Esophagus squamous epithelium (tissue), 5 donors: ENCODE measurements around the gene PRMT2. TPM values are rescaled to one million over a fixed set of nuclear protein-coding genes. Genes with fewer than 3 reads are reported as not detected.
A peak's percentile ranks its signal among the peaks of the same experiment; 100 is the strongest.

Source experiments
- DNase-seq: peaks from one replicate; lab custom pipeline; 2025; lab: John Stamatoyannopoulos, UW
- H3K27ac ChIP-seq, 4 donors: fragments of 200-600 bp; sonication (generic); one replicate each; pipeline ENCODE4 v1.5.1; 2016 to 2019; ENCODE audit warnings: mild to moderate bottlenecking in 1 of 4
- H3K27me3 ChIP-seq, 4 donors: fragments of 200-600 bp; sonication (generic); 1 replicate in 3 of 4; 2 replicates in 1 of 4; pipeline versions ENCODE4 v1.5.1 to v1.6.0; 2017 to 2021; ENCODE audit warnings: antibody characterized with exemption in 1 of 4
- H3K36me3 ChIP-seq, 3 donors: fragments of 200-600 bp; sonication (generic); one replicate each; pipeline ENCODE4 v1.5.1; 2016 to 2019
- H3K4me1 ChIP-seq, 3 donors: fragments of 200-600 bp; sonication (generic); one replicate each; pipeline ENCODE4 v1.5.1; 2017 to 2019
- H3K4me3 ChIP-seq, 4 donors: fragments of 200-600 bp; sonication (generic); 1 replicate in 3 of 4; 2 replicates in 1 of 4; pipeline ENCODE4 v1.5.1; 2016 to 2019; ENCODE audit warnings: mild to moderate bottlenecking in 2 of 4, moderate library complexity in 1 of 4
- H3K9me3 ChIP-seq, 3 donors: fragments of 200-600 bp; sonication (generic); one replicate each; pipeline ENCODE4 v1.5.1; 2016 to 2019
- POLR2A ChIP-seq, 4 donors: fragments of 450-650 bp; IDR thresholded peaks; one replicate each; pipeline ENCODE4 v1.6.1; 2017; ENCODE audit warnings: antibody characterized with exemption in 4 of 4, mild to moderate bottlenecking in 4 of 4, moderate library complexity in 3 of 4
- WGBS, 2 donors: methylation state at CpG; one replicate each; pipeline ENCODE4 v1.1.5; 2018; 5-methylcytosine and 5-hydroxymethylcytosine counted together
- intact Hi-C: fragments of 100-400 bp; cut with DNase I; formaldehyde crosslinking; loops from one replicate; pipeline ENCODE4 v1.15.0; 2022
- total RNA-seq, 4 donors: library from RNA; depleted of rRNA; stranded (reverse); fragments of >200 nt; gene quantifications; one replicate each; pipeline ENCODE4 v1.1.0, GENCODE V29; 2016
- TF ChIP-seq, protein P1 (sequence below), 6 experiments: fragments of 450-650 bp in 4 of 6; fragments of 200-600 bp in 2 of 6; sonication (generic) in 2 of 6; IDR thresholded peaks; one replicate each; pipeline ENCODE4 v1.5.1; 2016 to 2019; ENCODE audit warnings: antibody characterized with exemption in 6 of 6, mild to moderate bottlenecking in 4 of 6, moderate library complexity in 4 of 6
- donor health status: DM: yes; HTN: yes; CAD: no.

The PRMT2 gene
- total RNA-seq, 4 donors from 2014 or later, result 72.3 to 125 (median 101) TPM

GRCh38 chr21:46655230-46655629, 19.8 kb downstream of the PRMT2 start:
- Histone ChIP-seq H3K4me1 (no peaks in the 10 kb centered on the region), H3K27me3 (no peaks in the 10 kb centered on the region), H3K27ac (no peak overlapping the region), H3K4me3 (no peak overlapping the region), H3K9me3 (peaks cover 0 to 20% (median 0%) of the 10 kb centered on the region in 3 donors), H3K36me3 (peaks cover 8 to 100% (median 22%) of the 10 kb centered on the region in 3 donors)
- intact Hi-C loops, result no loop called here
- DNase-seq, result no peak
- TF ChIP-seq, protein P1, sequence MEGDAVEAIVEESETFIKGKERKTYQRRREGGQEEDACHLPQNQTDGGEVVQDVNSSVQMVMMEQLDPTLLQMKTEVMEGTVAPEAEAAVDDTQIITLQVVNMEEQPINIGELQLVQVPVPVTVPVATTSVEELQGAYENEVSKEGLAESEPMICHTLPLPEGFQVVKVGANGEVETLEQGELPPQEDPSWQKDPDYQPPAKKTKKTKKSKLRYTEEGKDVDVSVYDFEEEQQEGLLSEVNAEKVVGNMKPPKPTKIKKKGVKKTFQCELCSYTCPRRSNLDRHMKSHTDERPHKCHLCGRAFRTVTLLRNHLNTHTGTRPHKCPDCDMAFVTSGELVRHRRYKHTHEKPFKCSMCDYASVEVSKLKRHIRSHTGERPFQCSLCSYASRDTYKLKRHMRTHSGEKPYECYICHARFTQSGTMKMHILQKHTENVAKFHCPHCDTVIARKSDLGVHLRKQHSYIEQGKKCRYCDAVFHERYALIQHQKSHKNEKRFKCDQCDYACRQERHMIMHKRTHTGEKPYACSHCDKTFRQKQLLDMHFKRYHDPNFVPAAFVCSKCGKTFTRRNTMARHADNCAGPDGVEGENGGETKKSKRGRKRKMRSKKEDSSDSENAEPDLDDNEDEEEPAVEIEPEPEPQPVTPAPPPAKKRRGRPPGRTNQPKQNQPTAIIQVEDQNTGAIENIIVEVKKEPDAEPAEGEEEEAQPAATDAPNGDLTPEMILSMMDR (IDR thresholded peaks at IDR 0.05), result no peak
- TF ChIP-seq POLR2A (IDR thresholded peaks at IDR 0.05), result no peak

GRCh38 chr21:46656820-46657219, 21.3 kb downstream of the PRMT2 start:
- no peak for DNase-seq
- WGBS, 2 donors, result 100% methylated on average over 1 of the region's 1 CpG
- intact Hi-C loops, result no loop called here
- no peak overlapping the region for H3K27ac ChIP-seq
- no peak overlapping the region for H3K4me3 ChIP-seq
- TF ChIP-seq, protein P1 (IDR thresholded peaks at IDR 0.05), result no peak
- no peak for TF ChIP-seq POLR2A (IDR thresholded peaks at IDR 0.05)
- no peaks in the 10 kb centered on the region for H3K27me3 ChIP-seq
- peaks cover 0 to 5% (median 0%) of the 10 kb centered on the region in 3 donors for H3K4me1 ChIP-seq
- peaks cover 0 to 20% (median 0%) of the 10 kb centered on the region in 3 donors for H3K9me3 ChIP-seq
- peaks cover 1 to 89% (median 7%) of the 10 kb centered on the region in 3 donors for H3K36me3 ChIP-seq

DNA sequence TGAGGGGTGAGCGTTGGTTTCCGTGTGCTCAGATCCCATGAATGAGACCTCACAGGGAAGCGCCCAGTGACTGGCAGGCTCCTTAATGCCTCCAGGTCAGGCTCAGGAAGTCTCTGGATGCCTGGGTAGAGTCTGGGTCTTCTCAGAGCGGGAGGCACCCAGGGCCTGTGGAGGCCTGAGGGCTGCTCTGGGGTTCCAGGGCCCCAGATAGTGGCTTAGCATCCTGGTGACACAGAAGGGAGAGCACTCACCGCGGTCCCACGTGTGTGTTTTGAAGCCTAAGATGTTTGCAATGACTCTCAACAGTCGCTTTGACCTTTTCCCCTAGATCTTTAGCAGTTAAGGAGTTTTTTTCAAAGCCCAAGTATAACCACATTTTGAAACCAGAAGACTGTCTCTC, 25.0 kb downstream of the PRMT2 start:
- WGBS, 2 donors, result 87 to 91% methylated on average over 4 to 7 of the region's 8 CpGs
- peaks cover 0 to 24% (median 0%) of the 10 kb centered on the region in 3 donors for H3K4me1 ChIP-seq

DNA sequence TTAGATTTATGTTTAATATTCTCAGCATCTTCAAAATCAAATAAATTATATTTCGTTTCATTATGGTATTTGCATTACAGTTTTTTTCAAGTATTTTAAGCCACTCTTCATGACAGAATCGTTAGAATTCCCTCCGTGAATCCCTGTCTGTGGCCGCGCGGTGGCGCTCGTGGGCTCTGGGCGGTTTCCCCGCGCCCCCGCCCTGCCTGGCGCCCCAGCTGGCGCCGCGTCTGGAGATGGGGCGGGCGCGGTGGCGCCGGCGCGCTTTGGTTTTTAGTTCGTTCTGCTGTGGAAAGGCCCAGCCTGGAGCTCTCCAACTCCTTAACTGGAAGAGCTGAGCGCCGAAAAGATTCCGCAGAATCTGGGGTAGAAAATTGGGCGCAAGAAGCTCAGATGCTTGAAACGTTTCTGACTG, 25.7 kb downstream of the PRMT2 start:
- Histone ChIP-seq H3K4me1 (peaks cover 0 to 24% (median 0%) of the 10 kb centered on the region in 3 donors), H3K27me3 (no peaks in the 10 kb centered on the region), H3K36me3 (peaks cover 3 to 75% (median 6%) of the 10 kb centered on the region in 3 donors), H3K4me3 (peak overlapping the region in 3 of 4 donors; percentile 9 to 50 (median 33)), H3K27ac (peak overlapping the region; percentile 14 to 67 (median 42)), H3K9me3 (no peaks in the 10 kb centered on the region)
- 5 to 35% methylated on average over 10 to 12 of the region's 29 CpGs for WGBS, 2 donors
- TF ChIP-seq POLR2A (IDR thresholded peaks at IDR 0.05), result no peak
- TF ChIP-seq, protein P1 (IDR thresholded peaks at IDR 0.05), result peak; percentile 24 to 80 (median 71)
- no peak for DNase-seq
- intact Hi-C loops, result no loop called here

More for the DNA sequence above, 25.0 kb downstream of the PRMT2 start:
- Histone ChIP-seq H3K36me3 (peaks cover 3 to 82% (median 6%) of the 10 kb centered on the region in 3 donors), H3K4me3 (no peak overlapping the region), H3K9me3 (peaks cover 0 to 7% (median 0%) of the 10 kb centered on the region in 3 donors), H3K27ac (no peak overlapping the region), H3K27me3 (no peaks in the 10 kb centered on the region)
- intact Hi-C loops, result no loop called here
- TF ChIP-seq POLR2A (IDR thresholded peaks at IDR 0.05), result no peak
- TF ChIP-seq, protein P1 (IDR thresholded peaks at IDR 0.05), result no peak
- DNase-seq, result no peak

GRCh38 chr21:46661642-46662366, 26.3 kb downstream of the PRMT2 start:
- Histone ChIP-seq H3K9me3 (no peaks in the 10 kb centered on the region), H3K27me3 (peaks cover 0 to 3% (median 0%) of the 10 kb centered on the region in 4 donors), H3K4me1 (peaks cover 0 to 27% (median 2%) of the 10 kb centered on the region in 3 donors), H3K36me3 (peaks cover 3 to 70% (median 6%) of the 10 kb centered on the region in 3 donors), H3K4me3 (peak overlapping the region in 3 of 4 donors; percentile 9 to 50 (median 33)), H3K27ac (peak overlapping the region; percentile 14 to 67 (median 42))
- TF ChIP-seq POLR2A (IDR thresholded peaks at IDR 0.05), result no peak
- TF ChIP-seq, protein P1 (IDR thresholded peaks at IDR 0.05), result no peak
- DNase-seq, result no peak
- intact Hi-C loops, result no loop called here
- 77 to 78% methylated on average over 18 to 20 of the region's 61 CpGs for WGBS, 2 donors
